Right atrium auricular region (tissue), 2 donors: ENCODE data around the gene MANBA. TPM values are rescaled to one million over a fixed set of nuclear protein-coding genes. Genes with fewer than 3 reads are reported as not detected.

Source experiments
- DNase-seq: peaks from one replicate; pipeline ENCODE4 v3.0.0-alpha.2; 2019; ENCODE audit warnings: low spot score
- H3K27ac ChIP-seq, 2 donors: fragments of 200-600 bp; sonication (generic); 1 replicate in 1 of 2; 2 replicates in 1 of 2; pipeline ENCODE4 v1.5.1; 2016 to 2019
- H3K27me3 ChIP-seq, 2 donors: fragments of 200-600 bp; sonication (generic); one replicate each; pipeline versions ENCODE4 v1.5.1 to v1.6.0; 2017 to 2019
- H3K36me3 ChIP-seq: fragments of 200-600 bp; sonication (generic); one replicate; pipeline ENCODE4 v1.5.1; 2016
- H3K4me1 ChIP-seq, 2 donors: fragments of 200-600 bp; sonication (generic); one replicate each; pipeline versions ENCODE4 v1.5.1 to v1.6.0; 2017 to 2019
- H3K4me3 ChIP-seq, 2 donors: fragments of 200-600 bp; sonication (generic); 1 replicate in 1 of 2; 2 replicates in 1 of 2; pipeline ENCODE4 v1.5.1; 2017 to 2019; ENCODE audit warnings: mild to moderate bottlenecking in 1 of 2, moderate library complexity in 1 of 2
- H3K9me3 ChIP-seq, 2 donors: fragments of 200-600 bp; sonication (generic); one replicate each; pipeline ENCODE4 v1.5.1; 2019
- CTCF ChIP-seq, 2 donors: fragments of 200-600 bp; sonication (generic); IDR thresholded peaks; one replicate each; pipeline ENCODE4 v1.5.1; 2019; ENCODE audit warnings: antibody characterized with exemption in 2 of 2
- total RNA-seq, 2 donors: library from RNA; depleted of rRNA; stranded (reverse); fragments of >200 nt; gene quantifications; one replicate each; pipeline ENCODE4 v1.1.0, GENCODE V29; 2016

MANBA gene
- total RNA-seq, 2 donors from 2014 or later = 26.9 to 41.6 TPM

GRCh38 chr4:102678107-102678506 is 82.7 kb downstream of the MANBA start:
- no peak for TF ChIP-seq CTCF (IDR thresholded peaks at IDR 0.05)
- Histone ChIP-seq H3K36me3 (no peaks in the 10 kb centered on the region), H3K4me3 (no peak overlapping the region), H3K9me3 (no peaks in the 10 kb centered on the region), H3K27me3 (no peaks in the 10 kb centered on the region), H3K4me1 (no peaks in the 10 kb centered on the region), H3K27ac (no peak overlapping the region)
- DNase-seq = no peak

GRCh38 chr4:102675141-102675540 is 85.6 kb downstream of the MANBA start:
- H3K9me3 ChIP-seq = no peaks in the 10 kb centered on the region
- H3K4me1 ChIP-seq = no peaks in the 10 kb centered on the region
- H3K27ac ChIP-seq = peak overlapping the region in 1 of 2 donors; percentile 3
- no peak overlapping the region for H3K4me3 ChIP-seq
- no peak for TF ChIP-seq CTCF (IDR thresholded peaks at IDR 0.05)
- no peaks in the 10 kb centered on the region for H3K27me3 ChIP-seq
- H3K36me3 ChIP-seq = no peaks in the 10 kb centered on the region
- DNase-seq = no peak

GRCh38 chr4:102667001-102667400 is 93.8 kb downstream of the MANBA start:
- Histone ChIP-seq H3K27ac (no peak overlapping the region), H3K27me3 (no peaks in the 10 kb centered on the region), H3K36me3 (peaks cover 11% of the 10 kb centered on the region), H3K4me1 (peaks cover 0 to 7% of the 10 kb centered on the region in 2 donors), H3K9me3 (no peaks in the 10 kb centered on the region), H3K4me3 (no peak overlapping the region)
- DNase-seq = no peak
- TF ChIP-seq CTCF (IDR thresholded peaks at IDR 0.05) = no peak

GRCh38 chr4:102665527-102665926 is 95.2 kb downstream of the MANBA start:
- Histone ChIP-seq H3K4me1 (peaks cover 0 to 7% of the 10 kb centered on the region in 2 donors), H3K27me3 (no peaks in the 10 kb centered on the region), H3K27ac (peak overlapping the region in 1 of 2 donors; percentile 12), H3K4me3 (no peak overlapping the region), H3K36me3 (peaks cover 11% of the 10 kb centered on the region), H3K9me3 (no peaks in the 10 kb centered on the region)
- TF ChIP-seq CTCF (IDR thresholded peaks at IDR 0.05) = no peak
- DNase-seq = no peak

GRCh38 chr4:102663073-102663472 is 97.7 kb downstream of the MANBA start:
- peaks cover 0 to 7% of the 10 kb centered on the region in 2 donors for H3K4me1 ChIP-seq
- H3K9me3 ChIP-seq = no peaks in the 10 kb centered on the region
- DNase-seq = no peak
- H3K36me3 ChIP-seq = peaks cover 5% of the 10 kb centered on the region
- H3K27me3 ChIP-seq = no peaks in the 10 kb centered on the region
- H3K4me3 ChIP-seq = no peak overlapping the region
- no peak for TF ChIP-seq CTCF (IDR thresholded peaks at IDR 0.05)
- H3K27ac ChIP-seq = no peak overlapping the region

- no peak for DNase-seq
- Histone ChIP-seq H3K27ac (no peak overlapping the region), H3K4me3 (no peak overlapping the region), H3K4me1 (no peaks in the 10 kb centered on the region), H3K27me3 (no peaks in the 10 kb centered on the region), H3K9me3 (no peaks in the 10 kb centered on the region), H3K36me3 (no peaks in the 10 kb centered on the region)
- TF ChIP-seq CTCF (IDR thresholded peaks at IDR 0.05) = no peak
Measured at GRCh38 chr4:102657206-102657605, 103.6 kb downstream of the MANBA start.
